Parathyroid adenoma (tissue), 2 donors: ENCODE results near the gene FGD2.

Experiments used
- H2AFZ ChIP-seq: fragments of 300-600 bp; sonication (generic); one replicate; pipeline ENCODE4 v1.7.0; 2017; ENCODE audit warnings: antibody characterized with exemption, mild to moderate bottlenecking
- H3K27ac ChIP-seq: fragments of 300-600 bp; sonication (generic); one replicate; pipeline ENCODE4 v1.7.0; 2017
- H3K27me3 ChIP-seq: fragments of 300-600 bp; sonication (generic); one replicate; pipeline ENCODE4 v1.7.0; 2017; ENCODE audit warnings: low read length; ENCODE audit not compliant: control insufficient read depth, insufficient read depth
- H3K36me3 ChIP-seq: fragments of 300-600 bp; sonication (generic); one replicate; pipeline ENCODE4 v1.7.0; 2017; ENCODE audit warnings: low read length; ENCODE audit not compliant: control insufficient read depth, insufficient read depth
- H3K4me1 ChIP-seq: fragments of 300-600 bp; sonication (generic); one replicate; pipeline ENCODE4 v1.7.0; 2017; ENCODE audit warnings: control low read depth
- H3K4me2 ChIP-seq: fragments of 300-600 bp; sonication (generic); one replicate; pipeline ENCODE4 v1.7.0; 2017; ENCODE audit warnings: low read length
- H3K4me3 ChIP-seq: fragments of 300-600 bp; sonication (generic); one replicate; pipeline ENCODE4 v1.7.0; 2017; ENCODE audit warnings: low read depth, low read length
- H3K79me2 ChIP-seq: fragments of 300-600 bp; sonication (generic); one replicate; pipeline ENCODE4 v1.7.0; 2017; ENCODE audit warnings: control low read depth
- H3K9ac ChIP-seq: fragments of 300-600 bp; sonication (generic); one replicate; pipeline ENCODE4 v1.7.0; 2017; ENCODE audit warnings: mild to moderate bottlenecking
- H3K9me3 ChIP-seq: fragments of 300-600 bp; sonication (generic); one replicate; pipeline ENCODE4 v1.7.0; 2017; ENCODE audit warnings: low read length; ENCODE audit not compliant: control insufficient read depth
- TF ChIP-seq, protein P1 (sequence below): fragments of 300-600 bp; sonication (generic); IDR thresholded peaks from one replicate; pipeline ENCODE4 v1.7.0; 2017; ENCODE audit warnings: antibody characterized with exemption, mild to moderate bottlenecking
- donor health status: primary hyperparathyroidism.

Gene FGD2

DNA sequence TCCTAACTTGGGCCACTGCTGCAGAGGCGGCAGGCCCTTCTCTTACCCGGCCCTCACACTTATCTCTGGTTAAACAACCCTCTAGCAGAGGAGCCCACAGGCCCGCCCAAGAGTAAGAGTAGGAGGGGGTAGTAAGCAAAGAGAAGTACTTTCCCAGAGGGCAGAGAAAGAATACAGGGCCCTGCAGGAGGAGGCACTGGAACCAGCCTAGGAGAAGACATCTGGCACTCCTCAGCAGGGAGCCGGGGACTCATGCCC, 29.5 kb upstream of the FGD2 start:
- Histone ChIP-seq H3K27me3 (no peaks in the 10 kb centered on the region), H3K9me3 (no peaks in the 10 kb centered on the region), H3K79me2 (peaks cover 26% of the 10 kb centered on the region), H3K4me1 (peaks cover 13% of the 10 kb centered on the region), H3K36me3 (no peaks in the 10 kb centered on the region), H3K27ac (no peak overlapping the region), H3K9ac (no peak overlapping the region), H3K4me3 (no peak overlapping the region), H2AFZ (no peak overlapping the region), H3K4me2 (no peak overlapping the region)
- TF ChIP-seq, protein P1, sequence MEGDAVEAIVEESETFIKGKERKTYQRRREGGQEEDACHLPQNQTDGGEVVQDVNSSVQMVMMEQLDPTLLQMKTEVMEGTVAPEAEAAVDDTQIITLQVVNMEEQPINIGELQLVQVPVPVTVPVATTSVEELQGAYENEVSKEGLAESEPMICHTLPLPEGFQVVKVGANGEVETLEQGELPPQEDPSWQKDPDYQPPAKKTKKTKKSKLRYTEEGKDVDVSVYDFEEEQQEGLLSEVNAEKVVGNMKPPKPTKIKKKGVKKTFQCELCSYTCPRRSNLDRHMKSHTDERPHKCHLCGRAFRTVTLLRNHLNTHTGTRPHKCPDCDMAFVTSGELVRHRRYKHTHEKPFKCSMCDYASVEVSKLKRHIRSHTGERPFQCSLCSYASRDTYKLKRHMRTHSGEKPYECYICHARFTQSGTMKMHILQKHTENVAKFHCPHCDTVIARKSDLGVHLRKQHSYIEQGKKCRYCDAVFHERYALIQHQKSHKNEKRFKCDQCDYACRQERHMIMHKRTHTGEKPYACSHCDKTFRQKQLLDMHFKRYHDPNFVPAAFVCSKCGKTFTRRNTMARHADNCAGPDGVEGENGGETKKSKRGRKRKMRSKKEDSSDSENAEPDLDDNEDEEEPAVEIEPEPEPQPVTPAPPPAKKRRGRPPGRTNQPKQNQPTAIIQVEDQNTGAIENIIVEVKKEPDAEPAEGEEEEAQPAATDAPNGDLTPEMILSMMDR: no peak

DNA sequence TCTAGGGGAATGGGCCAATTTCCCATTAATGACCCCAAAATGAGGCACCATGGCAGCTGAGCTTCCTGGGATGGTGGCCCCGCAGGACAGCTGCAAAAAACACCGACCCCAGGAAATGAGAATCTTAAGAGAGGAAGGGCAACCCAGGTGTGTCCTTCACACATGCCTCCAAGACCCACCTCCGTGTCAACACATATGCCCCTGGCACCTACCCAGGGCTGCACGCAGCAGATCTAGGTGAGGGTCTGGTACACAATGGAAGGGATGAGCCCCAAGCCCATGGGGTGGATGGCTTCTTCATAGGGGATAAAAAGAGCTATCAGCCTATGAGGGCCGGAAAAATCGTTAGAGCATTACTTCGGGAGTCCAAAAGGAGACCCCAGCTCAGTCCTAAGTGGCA, 28.9 kb upstream of the FGD2 start:
- Histone ChIP-seq H3K9ac (no peak overlapping the region), H2AFZ (no peak overlapping the region), H3K27ac (no peak overlapping the region), H3K79me2 (peaks cover 27% of the 10 kb centered on the region), H3K4me2 (no peak overlapping the region), H3K36me3 (no peaks in the 10 kb centered on the region), H3K27me3 (no peaks in the 10 kb centered on the region), H3K9me3 (no peaks in the 10 kb centered on the region), H3K4me3 (no peak overlapping the region), H3K4me1 (peaks cover 17% of the 10 kb centered on the region)
- TF ChIP-seq, protein P1: no peak

DNA sequence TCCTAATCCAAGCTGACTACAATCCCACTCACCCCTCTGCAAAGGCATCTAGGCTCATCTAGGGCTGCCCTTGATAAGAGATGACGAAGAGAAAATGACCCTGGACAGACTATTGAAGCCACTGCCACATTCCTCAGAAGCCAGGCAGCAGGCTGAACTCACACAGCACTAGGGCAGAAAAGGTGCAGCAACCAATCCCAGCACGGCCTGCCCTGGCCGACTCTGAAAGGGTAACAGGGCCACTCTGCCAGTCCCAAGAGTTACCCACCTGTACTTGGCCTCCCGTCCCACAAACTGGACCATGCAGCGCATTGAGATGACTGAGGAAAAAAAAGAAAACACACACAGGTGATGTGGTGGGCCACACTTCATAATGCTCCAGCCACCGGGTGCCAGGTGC, 28.5 kb upstream of the FGD2 start:
- Histone ChIP-seq H3K9me3 (no peaks in the 10 kb centered on the region), H3K27me3 (no peaks in the 10 kb centered on the region), H3K36me3 (no peaks in the 10 kb centered on the region), H3K9ac (no peak overlapping the region), H2AFZ (no peak overlapping the region), H3K4me1 (peaks cover 18% of the 10 kb centered on the region), H3K27ac (no peak overlapping the region), H3K4me3 (no peak overlapping the region), H3K4me2 (no peak overlapping the region), H3K79me2 (peaks cover 31% of the 10 kb centered on the region)
- TF ChIP-seq, protein P1: no peak

DNA sequence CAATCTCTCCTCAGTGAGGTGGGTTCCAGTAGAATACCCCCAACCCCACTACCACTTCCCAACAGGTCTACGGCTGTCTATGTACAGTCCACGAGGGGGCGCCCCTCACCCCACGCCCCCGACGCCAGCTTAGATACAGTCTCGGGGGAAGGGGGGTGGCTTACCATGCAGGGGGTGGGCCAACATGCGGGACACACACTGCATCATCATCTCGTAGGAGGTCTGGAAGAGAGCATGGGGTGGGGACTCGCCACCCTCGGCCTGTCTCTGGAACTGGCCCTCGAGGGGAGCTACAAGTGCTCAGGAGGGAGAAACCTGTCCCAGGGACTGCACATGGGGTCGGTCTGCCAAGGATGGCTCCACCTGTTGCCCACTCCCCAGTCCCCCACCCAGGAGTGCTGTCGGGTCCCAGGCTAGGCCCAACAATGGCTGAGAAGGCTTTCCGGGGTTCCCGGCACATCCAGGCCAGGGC, 27.9 kb upstream of the FGD2 start:
- no peak overlapping the region for H3K4me3 ChIP-seq
- no peaks in the 10 kb centered on the region for H3K9me3 ChIP-seq
- peaks cover 33% of the 10 kb centered on the region for H3K79me2 ChIP-seq
- no peak overlapping the region for H3K4me2 ChIP-seq
- peaks cover 18% of the 10 kb centered on the region for H3K4me1 ChIP-seq
- H3K27me3 ChIP-seq: no peaks in the 10 kb centered on the region
- no peak overlapping the region for H3K9ac ChIP-seq
- H2AFZ ChIP-seq: no peak overlapping the region
- H3K36me3 ChIP-seq: no peaks in the 10 kb centered on the region
- H3K27ac ChIP-seq: no peak overlapping the region
- TF ChIP-seq, protein P1: peak; percentile 21

DNA sequence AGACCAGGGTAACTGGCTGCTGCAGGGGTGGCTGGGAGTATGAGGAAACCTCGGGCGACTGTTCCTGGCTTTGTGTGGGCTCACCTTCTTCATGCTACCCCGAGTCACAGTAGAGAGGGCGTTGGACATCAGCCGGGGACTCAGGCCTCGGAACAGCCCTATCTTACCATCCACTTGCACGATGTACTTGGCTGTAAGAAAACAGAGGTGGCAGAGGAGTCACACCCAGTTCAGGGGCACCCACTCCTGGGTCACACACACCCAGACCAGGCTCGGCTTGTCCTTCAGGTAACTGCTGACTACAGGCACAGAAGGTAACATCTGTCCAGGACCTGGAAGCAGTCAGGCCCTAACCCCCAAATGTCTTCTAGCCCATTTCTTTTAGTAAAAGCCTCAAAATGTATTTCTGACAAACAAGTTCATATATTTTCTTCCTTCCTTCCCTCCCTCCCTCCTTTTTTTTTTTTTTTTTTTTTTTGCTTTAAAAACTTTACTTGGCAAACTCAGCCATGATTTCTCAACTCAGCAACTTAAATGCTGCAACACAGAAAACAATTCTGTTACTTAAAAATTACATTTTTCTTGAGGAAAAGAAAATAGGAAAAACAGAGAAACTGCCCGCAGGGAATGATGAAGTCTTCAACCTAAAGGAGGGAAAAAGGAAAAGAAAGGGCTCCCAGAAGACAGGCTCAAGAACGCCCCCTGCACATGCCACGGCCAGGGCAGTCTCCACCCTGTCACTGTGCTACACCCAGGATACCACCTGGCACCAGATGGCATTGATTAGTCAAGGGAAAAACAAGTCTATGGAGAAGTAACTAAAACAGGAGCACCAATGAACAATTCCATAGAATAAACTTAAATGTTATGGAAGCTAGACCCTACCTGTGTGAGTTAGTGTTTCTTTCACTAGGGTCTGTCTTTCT, 26.8 kb upstream of the FGD2 start:
- no peak overlapping the region for H3K27ac ChIP-seq
- no peak overlapping the region for H3K4me3 ChIP-seq
- no peak overlapping the region for H2AFZ ChIP-seq
- no peaks in the 10 kb centered on the region for H3K36me3 ChIP-seq
- H3K79me2 ChIP-seq: peaks cover 45% of the 10 kb centered on the region
- H3K4me1 ChIP-seq: peaks cover 29% of the 10 kb centered on the region
- H3K9ac ChIP-seq: no peak overlapping the region
- TF ChIP-seq, protein P1: no peak
- no peaks in the 10 kb centered on the region for H3K9me3 ChIP-seq
- H3K27me3 ChIP-seq: no peaks in the 10 kb centered on the region
- H3K4me2 ChIP-seq: no peak overlapping the region
